ENCODE data around the gene CHRNA3. TPM values are rescaled to one million over a fixed set of nuclear protein-coding genes. Genes with fewer than 3 reads are reported as not detected.

The CHRNA3 gene
- total RNA-seq, 3 donors from 2014 or later, result not detected

Other genes starting within 250 kb of the CHRNA3 start
- gene IREB2, start 182.8 kb downstream of the CHRNA3 start, total RNA-seq, result 10 to 100 TPM; 56.1 to 72.7 (median 64.1) TPM
- gene HYKK, start 113.4 kb downstream of the CHRNA3 start, total RNA-seq, result 1 to 10 TPM in 1 of 3 donors, under 1 TPM in 2; 0.58 to 1.2 (median 0.76) TPM
- gene PSMA4, start 80.6 kb downstream of the CHRNA3 start, total RNA-seq, result 100 to 1,000 TPM; 284 to 302 (median 293) TPM
- 1 to 10 TPM; 5.2 to 5.6 (median 5.5) TPM for gene CHRNA5, start 55.5 kb downstream of the CHRNA3 start, total RNA-seq
- gene CHRNB4, start 20.2 kb upstream of the CHRNA3 start, total RNA-seq, result not detected
- gene ADAMTS7, start 190.5 kb upstream of the CHRNA3 start, total RNA-seq, result under 1 TPM; 0.10 to 0.24 (median 0.13) TPM